ACHN (cell line): Measurements from ENCODE around the gene MAST3.
"Not testable (repeated sequence)": the region's sequence is repeated elsewhere in the genome, so short reads cannot be mapped to it uniquely, and the experiment has no call there.

Experiments used
- DNase-seq: peaks from one replicate; pipeline ENCODE4 v3.0.0-alpha.2; 2015
- in situ Hi-C: cut with HindIII; loops from 2 replicates; pipeline ENCODE4 v1.10.0; 2017; ENCODE audit warnings: low sequenced_read_pairs, low pct_ligation_motif_present, low pct_unique_long_range_greater_than_20kb

Gene MAST3

GRCh38 chr19:18105259-18105658, 7.7 kb downstream of the MAST3 start:
- in situ Hi-C loops, DNase-seq: not testable (repeated sequence)

- DNase-seq: no peak
- in situ Hi-C loops: no loop called here
Observed at GRCh38 chr19:18107235-18107634, 9.7 kb downstream of the MAST3 start.

- no peak for DNase-seq
- in situ Hi-C loops: no loop called here
Observed at GRCh38 chr19:18108897-18109296, 11.3 kb downstream of the MAST3 start.

GRCh38 chr19:18109341-18109732, 11.8 kb downstream of the MAST3 start:
- in situ Hi-C loops: no loop called here
- no peak for DNase-seq

- peak; percentile 22 for DNase-seq
- in situ Hi-C loops: no loop called here
Observed at GRCh38 chr19:18109733-18110608, 12.4 kb downstream of the MAST3 start.

GRCh38 chr19:18110609-18111232, 13.1 kb downstream of the MAST3 start:
- no peak for DNase-seq

GRCh38 chr19:18112989-18113478, 15.5 kb downstream of the MAST3 start:
- in situ Hi-C loops: no loop called here
- peak; percentile 76 for DNase-seq

More at GRCh38 chr19:18110609-18111232, 13.1 kb downstream of the MAST3 start:
- in situ Hi-C loops: no loop called here

- in situ Hi-C loops: no loop called here
- no peak for DNase-seq
Observed at GRCh38 chr19:18113827-18114226, 16.2 kb downstream of the MAST3 start.

GRCh38 chr19:18114483-18114882, 16.9 kb downstream of the MAST3 start:
- in situ Hi-C loops: no loop called here

GRCh38 chr19:18117364-18117691, 19.8 kb downstream of the MAST3 start:
- in situ Hi-C loops: no loop called here
- DNase-seq: no peak

More at GRCh38 chr19:18114483-18114882, 16.9 kb downstream of the MAST3 start:
- no peak for DNase-seq

- in situ Hi-C loops: no loop called here
- peak; percentile 81 for DNase-seq
Observed at GRCh38 chr19:18117692-18118378, 20.3 kb downstream of the MAST3 start.

GRCh38 chr19:18118420-18119012, 20.9 kb downstream of the MAST3 start:
- in situ Hi-C loops: no loop called here

GRCh38 chr19:18119013-18119716, 21.6 kb downstream of the MAST3 start:
- in situ Hi-C loops: no loop called here
- DNase-seq: no peak

More at GRCh38 chr19:18118420-18119012, 20.9 kb downstream of the MAST3 start:
- no peak for DNase-seq

GRCh38 chr19:18119717-18120105, 22.1 kb downstream of the MAST3 start:
- in situ Hi-C loops: no loop called here

GRCh38 chr19:18120127-18120526, 22.5 kb downstream of the MAST3 start:
- no peak for DNase-seq
- in situ Hi-C loops: no loop called here

More at GRCh38 chr19:18119717-18120105, 22.1 kb downstream of the MAST3 start:
- DNase-seq: no peak

GRCh38 chr19:18121166-18121565, 23.6 kb downstream of the MAST3 start:
- no peak for DNase-seq
- in situ Hi-C loops: no loop called here

GRCh38 chr19:18122424-18122823, 24.8 kb downstream of the MAST3 start:
- DNase-seq: no peak
- in situ Hi-C loops: no loop called here
